H9 (cell line): ENCODE results near the gene PXN. TPM values are rescaled to one million over a fixed set of nuclear protein-coding genes. Genes with fewer than 3 reads are reported as not detected.

ENCODE experiments used
- DNase-seq: peaks from one replicate; pipeline ENCODE4 v3.0.0-alpha.2; 2017
- H2AFZ ChIP-seq: one replicate; pipeline ENCODE4 v1.6.1; 2013; ENCODE audit warnings: mild to moderate bottlenecking, low read length, control low read depth, moderate library complexity
- H2AK5ac ChIP-seq: 2 replicates; pipeline ENCODE4 v1.6.1; 2013; ENCODE audit warnings: low read length, control low read depth, mixed read lengths; ENCODE audit not compliant: insufficient read length
- H2BK120ac ChIP-seq: one replicate; pipeline ENCODE4 v1.6.1; 2013; ENCODE audit warnings: low read depth, mild to moderate bottlenecking, low read length, control low read depth, inconsistent platforms; ENCODE audit not compliant: poor library complexity, severe bottlenecking
- H2BK12ac ChIP-seq: 2 replicates; pipeline ENCODE4 v1.6.1; 2013; ENCODE audit warnings: low read length, control low read depth, mixed read lengths, low read depth; ENCODE audit not compliant: insufficient read length
- H2BK15ac ChIP-seq: 2 replicates; pipeline ENCODE4 v1.6.1; 2013; ENCODE audit warnings: low read depth, low read length, control low read depth
- H2BK20ac ChIP-seq: one replicate; pipeline ENCODE4 v1.6.1; 2013; ENCODE audit warnings: low read depth, mild to moderate bottlenecking, low read length, control low read depth, inconsistent platforms; ENCODE audit not compliant: poor library complexity, severe bottlenecking
- H2BK5ac ChIP-seq: 2 replicates; pipeline ENCODE4 v1.6.1; 2013; ENCODE audit warnings: low read length, control low read depth, mixed read lengths; ENCODE audit not compliant: insufficient read length
- H3K14ac ChIP-seq: 2 replicates; pipeline ENCODE4 v1.6.1; 2013; ENCODE audit warnings: low read length, control low read depth; ENCODE audit not compliant: insufficient read depth
- H3K18ac ChIP-seq: 2 replicates; pipeline ENCODE4 v1.6.1; 2013; ENCODE audit warnings: low read depth, mild to moderate bottlenecking, mixed read lengths, low read length, control low read depth; ENCODE audit not compliant: insufficient read length
- H3K23ac ChIP-seq: 2 replicates; pipeline ENCODE4 v1.6.1; 2013; ENCODE audit warnings: low read length, control low read depth, mixed read lengths, low read depth; ENCODE audit not compliant: insufficient read length
- H3K23me2 ChIP-seq: 2 replicates; pipeline ENCODE4 v1.6.1; 2013; ENCODE audit warnings: low read depth, mild to moderate bottlenecking, mixed read lengths, low read length, control low read depth; ENCODE audit not compliant: insufficient read length, poor library complexity, severe bottlenecking
- H3K27ac ChIP-seq: 2 replicates; pipeline ENCODE4 v1.5.1; 2013; ENCODE audit warnings: low read length, control low read depth, mixed read lengths, low read depth; ENCODE audit not compliant: insufficient read length
- H3K27me3 ChIP-seq: 2 replicates; pipeline ENCODE4 v1.6.1; 2013; ENCODE audit warnings: low read length, control low read depth, inconsistent platforms; ENCODE audit not compliant: insufficient read depth
- H3K4ac ChIP-seq: 2 replicates; pipeline ENCODE4 v1.6.1; 2013; ENCODE audit warnings: low read depth, mild to moderate bottlenecking, control low read depth, inconsistent platforms, low read length, moderate library complexity
- H3K4me1 ChIP-seq: 2 replicates; pipeline ENCODE4 v1.6.1; 2013; ENCODE audit warnings: low read length, control low read depth, inconsistent platforms; ENCODE audit not compliant: insufficient read depth
- H3K4me2 ChIP-seq: 2 replicates; pipeline ENCODE4 v1.6.1; 2013; ENCODE audit warnings: low read length, control low read depth, mixed read lengths; ENCODE audit not compliant: insufficient read length, insufficient read depth
- H3K56ac ChIP-seq: 2 replicates; pipeline ENCODE4 v1.6.1; 2013; ENCODE audit warnings: low read depth, mild to moderate bottlenecking, mixed read lengths, low read length, control low read depth; ENCODE audit not compliant: insufficient read length
- H3K79me1 ChIP-seq: 2 replicates; pipeline ENCODE4 v1.6.1; 2013; ENCODE audit warnings: low read depth, mild to moderate bottlenecking, moderate library complexity, low read length, control low read depth, inconsistent platforms; ENCODE audit not compliant: insufficient read depth, poor library complexity, severe bottlenecking
- H3K79me2 ChIP-seq: 2 replicates; pipeline ENCODE4 v1.6.1; 2013; ENCODE audit warnings: low read length, control low read depth, inconsistent platforms; ENCODE audit not compliant: insufficient read depth
- H3K9ac ChIP-seq: 2 replicates; pipeline ENCODE4 v1.6.1; 2013; ENCODE audit warnings: low read length, control low read depth, mixed read lengths; ENCODE audit not compliant: insufficient read length; ENCODE audit errors: extremely low read depth
- H3K9me3 ChIP-seq: one replicate; pipeline ENCODE4 v1.6.1; 2013; ENCODE audit warnings: low read depth, low read length, inconsistent platforms; ENCODE audit not compliant: control insufficient read depth
- H3T11ph ChIP-seq: one replicate; pipeline ENCODE4 v1.6.1; 2013; ENCODE audit warnings: mild to moderate bottlenecking, low read length, control low read depth, inconsistent platforms
- H4K20me1 ChIP-seq: one replicate; pipeline ENCODE4 v1.6.1; 2013; ENCODE audit not compliant: control insufficient read depth, insufficient read length, insufficient read depth
- H4K5ac ChIP-seq: 2 replicates; pipeline ENCODE4 v1.6.1; 2013; ENCODE audit warnings: low read depth, mild to moderate bottlenecking, mixed read lengths, low read length, control low read depth; ENCODE audit not compliant: insufficient read length
- H4K8ac ChIP-seq: replicated peaks from 2 replicates; pipeline ENCODE4 v1.6.1; 2013; ENCODE audit warnings: low read length, control low read depth, mixed read lengths, low read depth; ENCODE audit not compliant: insufficient read length
- H4K91ac ChIP-seq: 2 replicates; pipeline ENCODE4 v1.6.1; 2013; ENCODE audit warnings: low read depth, mild to moderate bottlenecking, moderate library complexity, mixed read lengths, low read length, control low read depth; ENCODE audit not compliant: insufficient read length
- H3K27ac Mint-ChIP-seq, 3 experiments: 2 replicates in 2 of 3; 3 replicates in 1 of 3; pipeline ENCODE4 v1.8.0; 2020 to 2021; ENCODE audit warnings: mixed read lengths in 3 of 3, mild to moderate bottlenecking in 1 of 3, moderate library complexity in 1 of 3
- H3K27me3 Mint-ChIP-seq: 2 replicates; pipeline ENCODE4 v1.8.0; 2021; ENCODE audit warnings: low read depth, mild to moderate bottlenecking, moderate library complexity, mixed read lengths
- H3K36me3 Mint-ChIP-seq, 3 experiments: 2 replicates in 2 of 3; 3 replicates in 1 of 3; pipeline ENCODE4 v1.8.0; 2020 to 2021; ENCODE audit warnings: low read depth in 3 of 3, mixed read lengths in 3 of 3; ENCODE audit not compliant: insufficient read depth in 1 of 3
- H3K4me1 Mint-ChIP-seq, 2 experiments: 2 replicates each; pipeline ENCODE4 v1.8.0; 2020; ENCODE audit warnings: mixed read lengths in 2 of 2
- H3K4me3 Mint-ChIP-seq, 2 experiments: 2 replicates in 1 of 2; 3 replicates in 1 of 2; pipeline ENCODE4 v1.8.0; 2020 to 2021; ENCODE audit warnings: mild to moderate bottlenecking in 2 of 2, mixed read lengths in 2 of 2, moderate library complexity in 1 of 2
- H3K9me3 Mint-ChIP-seq, 2 experiments: 2 replicates in 1 of 2; 3 replicates in 1 of 2; pipeline ENCODE4 v1.8.0; 2020; ENCODE audit warnings: mild to moderate bottlenecking in 2 of 2, mixed read lengths in 2 of 2, moderate library complexity in 1 of 2
- CTCF ChIP-seq: fragments of 200-600 bp; sonication (generic); conservative IDR thresholded peaks from 3 replicates; pipeline ENCODE4 v1.8.0; 2021; ENCODE audit warnings: antibody characterized with exemption, mild to moderate bottlenecking
- WGBS: extraction: QIAGEN DNeasy Blood & Tissue Kit; methylation state at CpG from one replicate; pipeline ENCODE4 v1.1.7; 2013; ENCODE audit warnings: missing lambda C conversion rate, low lambda C conversion rate, mixed read lengths; ENCODE audit not compliant: insufficient read length; ENCODE audit errors: extremely low coverage; 5-methylcytosine and 5-hydroxymethylcytosine counted together
- total RNA-seq: library from RNA; stranded (reverse); gene quantifications from 2 replicates; pipeline ENCODE4 v1.2.1, GENCODE V29; 2021

PXN gene
- total RNA-seq, 1 experiment from 2014 or later, result 92.8 TPM

DNA sequence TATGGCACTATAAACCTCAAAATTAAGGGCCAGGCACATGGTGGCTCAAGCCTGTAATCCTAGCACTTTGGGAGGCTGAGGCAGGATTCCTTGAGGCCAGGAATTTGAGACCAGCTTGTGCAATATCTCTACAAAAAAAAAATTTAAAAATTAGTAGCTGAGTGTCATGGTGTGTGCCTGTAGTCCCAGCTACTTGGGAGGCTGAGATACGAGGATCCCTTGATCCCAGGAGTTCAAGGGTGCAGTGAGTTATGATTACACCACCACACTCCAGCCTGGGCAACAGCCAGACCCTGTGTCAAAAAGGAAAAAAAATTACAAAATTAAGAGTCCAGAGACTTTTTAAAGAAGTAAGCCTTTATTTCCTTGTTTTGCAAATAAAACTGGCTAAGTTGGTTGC, 69.2 kb downstream of the PXN start:
- H3K4ac ChIP-seq, result no peak overlapping the region
- WGBS, result no CpG with 5 or more reads among the region's 1 CpG
- no peaks in the 10 kb centered on the region for H3K9me3 ChIP-seq
- Mint-ChIP-seq H3K27ac (peak overlapping the region in 1 of 3 experiments; percentile 74; a peak in 1 of 7 replicates), H3K4me3 (no peak overlapping the region), H3K36me3 (peaks cover 40 to 63% (median 41%) of the 10 kb centered on the region in 3 experiments), H3K9me3 (peaks cover 0 to 2% of the 10 kb centered on the region in 2 experiments; a peak in 1 of 5 replicates), H3K27me3 (no peaks in the 10 kb centered on the region; the same call in 1 of the 2 replicates), H3K4me1 (peaks cover 23 to 27% of the 10 kb centered on the region in 2 experiments)
- no peak overlapping the region for H2AFZ ChIP-seq
- no peak overlapping the region for H3K18ac ChIP-seq
- no peak overlapping the region for H2AK5ac ChIP-seq
- H3K9ac ChIP-seq, result no peak overlapping the region
- H2BK15ac ChIP-seq, result no peak overlapping the region
- no peak overlapping the region for H3K14ac ChIP-seq
- H3K56ac ChIP-seq, result no peak overlapping the region
- H3K23ac ChIP-seq, result no peak overlapping the region
- H4K5ac ChIP-seq, result no peak overlapping the region
- H4K91ac ChIP-seq, result no peak overlapping the region
- peaks cover 13% of the 10 kb centered on the region for H3K23me2 ChIP-seq
- no peak for DNase-seq
- H3T11ph ChIP-seq, result no peak overlapping the region
- no peak overlapping the region for H2BK20ac ChIP-seq
- H3K4me2 ChIP-seq, result no peak overlapping the region
- no peak overlapping the region for H2BK12ac ChIP-seq
- H3K79me1 ChIP-seq, result no peaks in the 10 kb centered on the region
- H3K27me3 ChIP-seq, result no peaks in the 10 kb centered on the region
- H4K8ac ChIP-seq, result no peak overlapping the region
- H4K20me1 ChIP-seq, result no peaks in the 10 kb centered on the region
- H3K27ac ChIP-seq, result no peak overlapping the region
- no peak overlapping the region for H2BK5ac ChIP-seq
- no peak for TF ChIP-seq CTCF
- H2BK120ac ChIP-seq, result no peak overlapping the region
- peaks cover 26% of the 10 kb centered on the region; the same call in 1 of the 2 replicates for H3K79me2 ChIP-seq
- peaks cover 3% of the 10 kb centered on the region; the same call in 1 of the 2 replicates for H3K4me1 ChIP-seq
